ENCODE data around the gene GPR171. TPM values are rescaled to one million over a fixed set of nuclear protein-coding genes. Genes with fewer than 3 reads are reported as not detected.
"Not testable (repeated sequence)": the region's sequence is repeated elsewhere in the genome, so short reads cannot be mapped to it uniquely, and the experiment has no call there.

GPR171 gene
- total and polyA plus RNA-seq, 2 donors (not counting 1 experiment from before 2014, with no cell fraction given) = 0.75 to 1.1 TPM

GRCh38 chr3:151232991-151233390 is 30.0 kb upstream of the GPR171 start:
- Mint-ChIP-seq H3K4me1 (peaks cover 33% of the 10 kb centered on the region), H3K27ac (no peak overlapping the region), H3K9me3 (ENCODE audit: insufficient read depth) (no peaks in the 10 kb centered on the region), H3K27me3 (no peaks in the 10 kb centered on the region), H3K4me3 (no peak overlapping the region)
- ATAC-seq (ENCODE audit: low read depth) = no peak
- H3K36me3 ChIP-seq (replicated peaks in 1 of 2; ENCODE audit: control extremely low read depth in 1 of 2, control insufficient read depth in 1 of 2, extremely low read depth in 1 of 2, insufficient read depth in 2 of 2, low read length in 1 of 2) = peaks cover 0 to 5% of the 10 kb centered on the region in 2 experiments
- no peaks in the 10 kb centered on the region for H3K27me3 ChIP-seq (replicated peaks in 1 of 4; ENCODE audit: control extremely low read depth in 1 of 4, control insufficient read depth in 3 of 4, insufficient read depth in 4 of 4, low read length in 3 of 4)
- no peak for DNase-seq
- peaks cover 11% of the 10 kb centered on the region for H3K79me2 ChIP-seq (ENCODE audit: control insufficient read depth, insufficient read depth, low read length)
- no peak overlapping the region for H3K9ac ChIP-seq (ENCODE audit: low read length)
- no peaks in the 10 kb centered on the region for H3K9me3 ChIP-seq (ENCODE audit: control extremely low read depth in 1 of 3, control insufficient read depth in 2 of 3, insufficient read depth in 1 of 3, low read length in 2 of 3)
- H3K27ac ChIP-seq (ENCODE audit: low read length in 2 of 2) = no peak overlapping the region
- H3K4me3 ChIP-seq (ENCODE audit: control extremely low read depth in 1 of 5, extremely low read depth in 1 of 5, insufficient read depth in 1 of 5, low read depth in 2 of 5, low read length in 4 of 5) = no peak overlapping the region
- ChIA-PET CTCF (interaction anchor here (1.1 to 12.2 kb wide), 4 partner anchors 23 to 56 kb away, joined by 3 to 460 read pairs (median 55); partner anchors contain the start of gene P2RY14), POLR2A (no interaction called here)
- H3K4me2 ChIP-seq (replicated peaks; ENCODE audit: low read depth, low read length, poor library complexity, severe bottlenecking) = no peak overlapping the region
- intact Hi-C loops (cut with micrococcal nuclease) = loop anchor here (10.0 kb wide), 1 partner anchor 152 kb away; the partner anchor contains the start of gene P2RY12
- no peak overlapping the region for H2AFZ ChIP-seq (ENCODE audit: insufficient read depth, low read depth, low read length, poor library complexity, severe bottlenecking)
- TF ChIP-seq CTCF (IDR thresholded peaks at IDR 0.05) (no peak), EZH2 (IDR thresholded peaks at IDR 0.05; ENCODE audit: borderline replicate concordance, insufficient read depth, low read depth, low read length, poor library complexity, severe bottlenecking) (no peak)
- H4K20me1 ChIP-seq (ENCODE audit: control insufficient read depth, insufficient read depth, low read length, poor library complexity, severe bottlenecking) = no peaks in the 10 kb centered on the region
- 88% methylated on average over 2 of the region's 4 CpGs for WGBS (ENCODE audit: insufficient coverage)
- H3K4me1 ChIP-seq (ENCODE audit: control insufficient read depth in 2 of 2, insufficient read depth in 2 of 2, low read length in 2 of 2) = peaks cover 31 to 34% of the 10 kb centered on the region in 2 donors

GRCh38 chr3:151232403-151232802 is 29.4 kb upstream of the GPR171 start:
- H3K27me3 Mint-ChIP-seq; ATAC-seq (ENCODE audit: low read depth); H3K4me3 ChIP-seq (ENCODE audit: control extremely low read depth in 1 of 5, extremely low read depth in 1 of 5, insufficient read depth in 1 of 5, low read depth in 2 of 5, low read length in 4 of 5); POLR2A ChIA-PET; H3K4me3 Mint-ChIP-seq; H3K9ac ChIP-seq (ENCODE audit: low read length); H3K36me3 ChIP-seq (replicated peaks in 1 of 2; ENCODE audit: control extremely low read depth in 1 of 2, control insufficient read depth in 1 of 2, extremely low read depth in 1 of 2, insufficient read depth in 2 of 2, low read length in 1 of 2); H3K9me3 ChIP-seq (ENCODE audit: control extremely low read depth in 1 of 3, control insufficient read depth in 2 of 3, insufficient read depth in 1 of 3, low read length in 2 of 3); H4K20me1 ChIP-seq (ENCODE audit: control insufficient read depth, insufficient read depth, low read length, poor library complexity, severe bottlenecking); H3K4me2 ChIP-seq (replicated peaks; ENCODE audit: low read depth, low read length, poor library complexity, severe bottlenecking); DNase-seq; H3K27me3 ChIP-seq (replicated peaks in 1 of 4; ENCODE audit: control extremely low read depth in 1 of 4, control insufficient read depth in 3 of 4, insufficient read depth in 4 of 4, low read length in 3 of 4); H3K9me3 Mint-ChIP-seq (ENCODE audit: insufficient read depth); H2AFZ ChIP-seq (ENCODE audit: insufficient read depth, low read depth, low read length, poor library complexity, severe bottlenecking): not testable (repeated sequence)
- peak overlapping the region; percentile 93 for H3K27ac Mint-ChIP-seq
- Histone ChIP-seq H3K79me2 (ENCODE audit: control insufficient read depth, insufficient read depth, low read length) (peaks cover 11% of the 10 kb centered on the region), H3K27ac (ENCODE audit: low read length in 2 of 2) (peak overlapping the region in 1 of 2 donors; percentile 93), H3K4me1 (ENCODE audit: control insufficient read depth in 2 of 2, insufficient read depth in 2 of 2, low read length in 2 of 2) (peaks cover 37 to 38% of the 10 kb centered on the region in 2 donors)
- H3K4me1 Mint-ChIP-seq = peaks cover 38% of the 10 kb centered on the region
- CTCF ChIA-PET = interaction anchor here (1.1 to 12.2 kb wide), 4 partner anchors 24 to 56 kb away, joined by 3 to 460 read pairs (median 55); partner anchors contain the start of gene P2RY14
- intact Hi-C loops (cut with micrococcal nuclease) = loop anchor here (10.0 kb wide), 1 partner anchor 152 kb away; the partner anchor contains the start of gene P2RY12
